PFSK-1 (cell line): ENCODE results near the gene LRRC4C.
A peak's percentile ranks its signal among the peaks of the same experiment; 100 is the strongest.

Source experiments
- FOXP2 ChIP-seq: optimal IDR thresholded peaks from 2 replicates; pipeline ENCODE3; 2011; ENCODE audit warnings: borderline replicate concordance, control low read depth, inconsistent platforms; ENCODE audit not compliant: insufficient read depth; ENCODE audit errors: extremely low read length, extremely low read depth
- POLR2AphosphoS5 ChIP-seq: IDR thresholded peaks from 2 replicates; pipeline ENCODE4 v1.6.1; 2012; ENCODE audit warnings: low read depth, mild to moderate bottlenecking, control low read depth, low read length, moderate library complexity
- SIN3A ChIP-seq: IDR thresholded peaks from 2 replicates; pipeline ENCODE4 v1.6.1; 2012; ENCODE audit warnings: mild to moderate bottlenecking, low read length, moderate library complexity, borderline replicate concordance; ENCODE audit not compliant: insufficient read depth
- TAF1 ChIP-seq: IDR thresholded peaks from 2 replicates; pipeline ENCODE4 v1.6.1; 2012; ENCODE audit warnings: low read length, control low read depth, borderline replicate concordance; ENCODE audit not compliant: insufficient read depth
- TF ChIP-seq, protein P1 (sequence below), 2 experiments: IDR thresholded peaks; 2 replicates each; pipeline versions ENCODE4 v1.6.1 to v1.8.0; 2011 to 2012; ENCODE audit warnings: low read depth in 2 of 2, low read length in 2 of 2, control low read depth in 1 of 2, inconsistent platforms in 1 of 2, mild to moderate bottlenecking in 1 of 2, moderate library complexity in 1 of 2; ENCODE audit not compliant: insufficient read depth in 1 of 2

The LRRC4C gene

DNA sequence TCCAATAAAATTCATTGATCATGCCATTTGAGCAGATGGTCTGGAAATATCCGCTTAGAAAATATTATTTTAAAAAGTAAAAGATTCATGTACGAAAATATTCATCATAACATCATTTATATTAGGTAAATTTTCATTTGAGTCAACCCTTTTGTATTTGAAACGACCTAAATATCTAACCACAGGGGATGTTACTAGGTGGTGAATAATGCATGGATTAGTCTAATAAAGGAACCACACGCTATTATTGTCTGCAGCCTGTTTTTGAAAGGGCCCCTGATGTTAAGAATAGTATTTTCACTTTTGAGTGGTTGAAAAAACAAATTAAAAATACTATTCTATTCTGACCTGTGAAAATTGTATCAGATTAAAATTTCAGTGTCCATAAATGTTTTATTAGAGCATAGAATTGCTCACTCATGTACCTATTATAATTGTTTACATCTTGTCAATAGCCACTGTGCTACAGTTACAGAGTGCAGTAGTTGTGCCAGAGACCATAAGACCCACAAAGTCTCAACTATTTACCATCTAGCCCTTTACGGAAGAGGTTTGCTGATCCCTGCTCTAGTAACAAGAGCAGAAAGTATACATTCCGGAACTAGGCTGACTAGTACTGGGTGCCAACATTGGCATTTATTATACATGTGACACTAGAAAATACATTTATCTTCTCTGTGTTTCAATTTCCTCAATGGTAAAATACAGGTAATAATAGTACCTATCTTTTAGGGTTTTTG is 176.1 kb downstream of the LRRC4C start:
- no peak for TF ChIP-seq FOXP2
- TF ChIP-seq TAF1, result no peak
- TF ChIP-seq, protein P1, sequence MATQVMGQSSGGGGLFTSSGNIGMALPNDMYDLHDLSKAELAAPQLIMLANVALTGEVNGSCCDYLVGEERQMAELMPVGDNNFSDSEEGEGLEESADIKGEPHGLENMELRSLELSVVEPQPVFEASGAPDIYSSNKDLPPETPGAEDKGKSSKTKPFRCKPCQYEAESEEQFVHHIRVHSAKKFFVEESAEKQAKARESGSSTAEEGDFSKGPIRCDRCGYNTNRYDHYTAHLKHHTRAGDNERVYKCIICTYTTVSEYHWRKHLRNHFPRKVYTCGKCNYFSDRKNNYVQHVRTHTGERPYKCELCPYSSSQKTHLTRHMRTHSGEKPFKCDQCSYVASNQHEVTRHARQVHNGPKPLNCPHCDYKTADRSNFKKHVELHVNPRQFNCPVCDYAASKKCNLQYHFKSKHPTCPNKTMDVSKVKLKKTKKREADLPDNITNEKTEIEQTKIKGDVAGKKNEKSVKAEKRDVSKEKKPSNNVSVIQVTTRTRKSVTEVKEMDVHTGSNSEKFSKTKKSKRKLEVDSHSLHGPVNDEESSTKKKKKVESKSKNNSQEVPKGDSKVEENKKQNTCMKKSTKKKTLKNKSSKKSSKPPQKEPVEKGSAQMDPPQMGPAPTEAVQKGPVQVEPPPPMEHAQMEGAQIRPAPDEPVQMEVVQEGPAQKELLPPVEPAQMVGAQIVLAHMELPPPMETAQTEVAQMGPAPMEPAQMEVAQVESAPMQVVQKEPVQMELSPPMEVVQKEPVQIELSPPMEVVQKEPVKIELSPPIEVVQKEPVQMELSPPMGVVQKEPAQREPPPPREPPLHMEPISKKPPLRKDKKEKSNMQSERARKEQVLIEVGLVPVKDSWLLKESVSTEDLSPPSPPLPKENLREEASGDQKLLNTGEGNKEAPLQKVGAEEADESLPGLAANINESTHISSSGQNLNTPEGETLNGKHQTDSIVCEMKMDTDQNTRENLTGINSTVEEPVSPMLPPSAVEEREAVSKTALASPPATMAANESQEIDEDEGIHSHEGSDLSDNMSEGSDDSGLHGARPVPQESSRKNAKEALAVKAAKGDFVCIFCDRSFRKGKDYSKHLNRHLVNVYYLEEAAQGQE (IDR thresholded peaks at IDR 0.05; ENCODE audit: insufficient read depth in 1 of 2, low read depth in 2 of 2, low read length in 2 of 2), result no peak
- TF ChIP-seq POLR2AphosphoS5, result no peak
- TF ChIP-seq SIN3A, result no peak

DNA sequence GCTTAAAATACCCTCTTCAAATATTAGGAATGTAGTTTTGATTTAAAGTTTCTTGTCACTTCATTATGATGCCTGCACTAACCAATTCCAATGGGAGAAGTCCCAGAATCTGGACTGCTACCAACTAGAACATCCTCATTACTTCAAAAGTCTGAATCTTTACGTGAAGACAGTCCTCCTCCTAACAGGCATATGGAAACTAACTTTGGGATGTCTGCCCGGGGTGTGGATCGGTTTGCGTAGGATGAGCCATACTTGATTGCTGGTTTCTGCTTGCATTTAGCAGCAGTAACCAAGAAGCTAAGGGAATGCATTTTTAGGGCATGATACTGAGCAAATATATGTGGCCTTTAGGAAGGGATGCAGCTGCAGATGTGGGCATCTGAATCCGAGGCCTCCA is 177.1 kb downstream of the LRRC4C start:
- TF ChIP-seq, protein P1 (IDR thresholded peaks at IDR 0.05; ENCODE audit: insufficient read depth in 1 of 2, low read depth in 2 of 2, low read length in 2 of 2), result no peak
- no peak for TF ChIP-seq TAF1
- no peak for TF ChIP-seq SIN3A
- TF ChIP-seq POLR2AphosphoS5, result no peak
- no peak for TF ChIP-seq FOXP2

DNA sequence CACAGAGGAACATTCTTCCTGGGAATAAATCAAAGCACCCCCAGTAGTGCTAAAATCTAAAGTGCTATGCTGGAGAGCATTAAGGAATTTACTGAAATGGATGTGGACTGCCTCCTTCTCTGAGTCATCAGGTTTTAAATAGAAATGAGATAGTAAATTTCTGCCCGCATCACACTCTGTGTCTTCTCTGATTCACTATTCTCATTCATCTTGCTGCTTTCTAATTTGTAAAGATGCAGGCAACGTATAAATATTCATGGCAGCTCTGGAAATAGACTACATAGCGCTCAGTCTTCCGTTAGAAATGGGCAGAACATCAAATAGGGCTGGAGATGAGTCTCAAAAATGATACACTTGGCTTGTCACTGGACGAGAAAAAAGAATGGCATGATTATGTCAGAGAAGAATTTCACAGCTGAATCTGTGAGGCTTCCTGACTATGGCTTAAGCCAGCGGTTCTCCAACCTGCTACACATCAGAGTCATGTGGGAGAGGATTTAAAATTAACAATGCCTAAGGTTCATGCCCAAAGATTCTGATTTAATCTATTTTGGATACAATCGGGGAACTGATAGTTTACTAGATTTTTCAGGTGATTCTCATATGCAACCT is 178.2 kb downstream of the LRRC4C start:
- TF ChIP-seq, protein P1 (IDR thresholded peaks at IDR 0.05; ENCODE audit: insufficient read depth in 1 of 2, low read depth in 2 of 2, low read length in 2 of 2), result no peak
- TF ChIP-seq SIN3A, result 0 out of 2 replicates have a peak, but pooled peaks have one; percentile 22

DNA sequence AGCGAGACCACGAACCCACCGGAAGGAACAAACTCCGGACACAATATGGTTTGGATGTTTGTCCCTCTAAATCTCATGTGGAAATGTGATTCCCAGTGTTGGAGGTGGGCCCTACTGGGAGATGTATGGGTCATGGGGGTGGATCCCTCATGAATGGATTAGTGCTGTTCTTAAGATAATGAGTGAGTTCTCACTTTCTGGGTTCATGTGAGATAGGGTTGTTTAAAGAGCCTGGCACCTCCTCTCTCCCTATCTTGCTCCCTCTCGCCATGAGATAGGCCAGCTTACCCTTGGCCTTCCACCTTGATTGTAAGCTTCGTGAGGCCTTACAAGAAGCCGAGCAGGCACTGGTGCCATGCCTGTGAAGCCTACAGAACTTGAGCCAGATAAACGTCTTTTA is 184.6 kb downstream of the LRRC4C start:
- TF ChIP-seq POLR2AphosphoS5, result no peak
- no peak for TF ChIP-seq TAF1
- TF ChIP-seq FOXP2, result no peak
- TF ChIP-seq SIN3A, result no peak
- TF ChIP-seq, protein P1 (IDR thresholded peaks at IDR 0.05; ENCODE audit: insufficient read depth in 1 of 2, low read depth in 2 of 2, low read length in 2 of 2), result no peak

DNA sequence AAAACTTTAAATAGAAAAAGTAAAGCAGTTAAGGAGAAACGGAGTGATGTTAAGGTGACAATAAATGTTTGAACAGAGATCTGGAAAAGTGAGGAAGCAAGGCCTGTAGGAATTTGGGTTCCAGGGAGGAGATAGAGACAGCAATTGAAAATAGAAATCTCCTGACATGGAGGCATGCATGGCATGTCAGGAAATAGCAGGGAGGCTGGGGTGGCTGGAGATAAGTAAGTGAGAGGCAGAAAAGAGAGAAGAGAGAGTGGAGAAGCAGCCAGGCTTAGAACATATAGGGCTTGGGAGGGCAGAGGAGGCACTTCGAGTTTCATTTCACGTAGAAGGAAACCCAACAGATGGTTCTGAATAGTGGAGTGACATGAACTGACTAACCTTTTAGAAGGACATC is 185.5 kb downstream of the LRRC4C start:
- no peak for TF ChIP-seq FOXP2
- no peak for TF ChIP-seq POLR2AphosphoS5
- no peak for TF ChIP-seq TAF1
- TF ChIP-seq, protein P1 (IDR thresholded peaks at IDR 0.05; ENCODE audit: insufficient read depth in 1 of 2, low read depth in 2 of 2, low read length in 2 of 2), result no peak
- TF ChIP-seq SIN3A, result no peak
